Uterus (tissue), 2 donors: ENCODE results near the gene NCS1.

Source experiments
- CTCF ChIP-seq, 4 experiments: fragments of 200-600 bp in 2 of 4; fragments of 450-650 bp in 2 of 4; sonication (generic) in 2 of 4; IDR thresholded peaks; one replicate each; pipeline ENCODE4 v1.5.1; 2016 to 2019; ENCODE audit warnings: antibody characterized with exemption in 4 of 4, mild to moderate bottlenecking in 2 of 4, moderate library complexity in 1 of 4
- POLR2A ChIP-seq, 2 donors: fragments of 450-650 bp; IDR thresholded peaks; one replicate each; pipeline ENCODE4 v1.6.1; 2016; ENCODE audit warnings: antibody characterized with exemption in 2 of 2, mild to moderate bottlenecking in 1 of 2, moderate library complexity in 1 of 2

GRCh38 chr9:130197386-130197785 lies 25.2 kb downstream of the NCS1 start:
- TF ChIP-seq CTCF (IDR thresholded peaks at IDR 0.05) (no peak), POLR2A (IDR thresholded peaks at IDR 0.05) (no peak)
